ENCODE results near the gene TMTC2.

The TMTC2 gene

GRCh38 chr12:82686168-82687020 is at the start of gene TMTC2:
Gene TMTC2 (plus strand): TSS chr12:82686906.
- peak; percentile 86 to 91 for DNase-seq

GRCh38 chr12:82638324-82638723 is 48.4 kb upstream of the TMTC2 start:
- no peak for DNase-seq

- no peak for DNase-seq
Measured at GRCh38 chr12:82644896-82645295, 41.8 kb upstream of the TMTC2 start.

GRCh38 chr12:82645414-82645813 is 41.3 kb upstream of the TMTC2 start:
- no peak for DNase-seq

- DNase-seq, result no peak
Measured at GRCh38 chr12:82647853-82648252, 38.9 kb upstream of the TMTC2 start.

GRCh38 chr12:82648259-82648909 is 38.3 kb upstream of the TMTC2 start:
- no peak for DNase-seq

- DNase-seq, result no peak
Measured at GRCh38 chr12:82650627-82651337, 35.9 kb upstream of the TMTC2 start.

- DNase-seq, result no peak
Measured at GRCh38 chr12:82651489-82651888, 35.2 kb upstream of the TMTC2 start.

- no peak for DNase-seq
Measured at GRCh38 chr12:82652071-82652470, 34.6 kb upstream of the TMTC2 start.

- no peak for DNase-seq
Measured at GRCh38 chr12:82655751-82656150, 31.0 kb upstream of the TMTC2 start.

GRCh38 chr12:82659343-82660207 is 27.1 kb upstream of the TMTC2 start:
- DNase-seq, result no peak

- DNase-seq, result no peak
Measured at GRCh38 chr12:82660541-82661325, 26.0 kb upstream of the TMTC2 start.

GRCh38 chr12:82663893-82664292 is 22.8 kb upstream of the TMTC2 start:
- no peak for DNase-seq

GRCh38 chr12:82665142-82665923 is 21.4 kb upstream of the TMTC2 start:
- DNase-seq, result no peak

GRCh38 chr12:82666830-82667229 is 19.9 kb upstream of the TMTC2 start:
- no peak for DNase-seq

- no peak for DNase-seq
Measured at GRCh38 chr12:82671673-82672195, 15.0 kb upstream of the TMTC2 start.

GRCh38 chr12:82672811-82673495 is 13.8 kb upstream of the TMTC2 start:
- DNase-seq, result no peak

GRCh38 chr12:82673698-82674097 is 13.0 kb upstream of the TMTC2 start:
- DNase-seq, result no peak

GRCh38 chr12:82675246-82675645 is 11.5 kb upstream of the TMTC2 start:
- no peak for DNase-seq

- peak in 1 of 2 experiments; percentile 10 for DNase-seq
Measured at GRCh38 chr12:82682326-82682725, 4.4 kb upstream of the TMTC2 start.

All from NCI-H526 (cell line).